Left lung (tissue), 10 donors: ENCODE measurements around the gene GPAT3. TPM values are rescaled to one million over a fixed set of nuclear protein-coding genes. Genes with fewer than 3 reads are reported as not detected.
A peak's percentile ranks its signal among the peaks of the same experiment; 100 is the strongest.

Experiments
- ATAC-seq: fragments of 200-7000 bp; cut with Tn5 transposase; one replicate; pipeline ENCODE4 v1.9.1; 2020; ENCODE audit warnings: moderate library complexity
- DNase-seq, 4 donors: peaks; one replicate each; pipeline ENCODE4 v3.0.0-alpha.2; 2013 to 2020
- H3K27ac ChIP-seq, 2 donors: fragments of 200-600 bp; sonication (generic) in 1 of 2; one replicate each; pipeline versions ENCODE4 v1.5.0 to v1.8.0; 2020 to 2021
- H3K27me3 ChIP-seq, 2 donors: fragments of 200-600 bp; sonication (generic) in 1 of 2; one replicate each; pipeline versions ENCODE4 v1.5.0 to v1.8.0; 2020 to 2021
- H3K36me3 ChIP-seq, 2 donors: fragments of 200-600 bp; sonication (generic) in 1 of 2; one replicate each; pipeline versions ENCODE4 v1.5.0 to v1.8.0; 2020 to 2021
- H3K4me1 ChIP-seq, 2 donors: fragments of 200-600 bp; one replicate each; pipeline ENCODE4 v1.8.0; 2021
- H3K4me3 ChIP-seq, 2 donors: fragments of 200-600 bp; sonication (generic) in 1 of 2; one replicate each; pipeline versions ENCODE4 v1.5.0 to v1.8.0; 2020 to 2021; ENCODE audit warnings: mild to moderate bottlenecking in 1 of 2
- H3K9me3 ChIP-seq, 2 donors: fragments of 200-600 bp; sonication (generic) in 1 of 2; one replicate each; pipeline versions ENCODE4 v1.5.0 to v1.8.0; 2020 to 2021
- intact Hi-C, 2 donors: fragments of 100-400 bp; cut with DNase I; formaldehyde crosslinking; loops; one replicate each; pipeline versions ENCODE4 v1.11.2 to v1.14.2; 2022
- polyA plus RNA-seq, 6 donors: library from polyadenylated mRNA; unstranded; fragments of 120-200 nt; gene quantifications; one replicate each; pipeline ENCODE4 v1.2.1, GENCODE V29; 2013; ENCODE audit not compliant: insufficient read length in 6 of 6
- total RNA-seq, 2 donors: library from RNA; stranded (reverse); fragmentation: NEBNext Ultra II Directional; extraction: Animal tissue kit (Norgen Biotek cat#: 25700); gene quantifications; one replicate each; pipeline ENCODE4 v1.2.1, GENCODE V29; 2021
- TF ChIP-seq, protein P1 (sequence below), 2 donors: fragments of 200-600 bp; sonication (generic) in 1 of 2; IDR thresholded peaks; one replicate each; pipeline versions ENCODE4 v1.5.0 to v1.8.0; 2021; ENCODE audit warnings: antibody characterized with exemption in 2 of 2
- donor health status: DM: no; HTN: yes; CAD: no.
- donor health status: DM: no; HTN: no; CAD: no.

GPAT3 gene
- total and polyA plus RNA-seq, 8 donors: 5.7 to 16.7 (median 14.2) TPM

DNA sequence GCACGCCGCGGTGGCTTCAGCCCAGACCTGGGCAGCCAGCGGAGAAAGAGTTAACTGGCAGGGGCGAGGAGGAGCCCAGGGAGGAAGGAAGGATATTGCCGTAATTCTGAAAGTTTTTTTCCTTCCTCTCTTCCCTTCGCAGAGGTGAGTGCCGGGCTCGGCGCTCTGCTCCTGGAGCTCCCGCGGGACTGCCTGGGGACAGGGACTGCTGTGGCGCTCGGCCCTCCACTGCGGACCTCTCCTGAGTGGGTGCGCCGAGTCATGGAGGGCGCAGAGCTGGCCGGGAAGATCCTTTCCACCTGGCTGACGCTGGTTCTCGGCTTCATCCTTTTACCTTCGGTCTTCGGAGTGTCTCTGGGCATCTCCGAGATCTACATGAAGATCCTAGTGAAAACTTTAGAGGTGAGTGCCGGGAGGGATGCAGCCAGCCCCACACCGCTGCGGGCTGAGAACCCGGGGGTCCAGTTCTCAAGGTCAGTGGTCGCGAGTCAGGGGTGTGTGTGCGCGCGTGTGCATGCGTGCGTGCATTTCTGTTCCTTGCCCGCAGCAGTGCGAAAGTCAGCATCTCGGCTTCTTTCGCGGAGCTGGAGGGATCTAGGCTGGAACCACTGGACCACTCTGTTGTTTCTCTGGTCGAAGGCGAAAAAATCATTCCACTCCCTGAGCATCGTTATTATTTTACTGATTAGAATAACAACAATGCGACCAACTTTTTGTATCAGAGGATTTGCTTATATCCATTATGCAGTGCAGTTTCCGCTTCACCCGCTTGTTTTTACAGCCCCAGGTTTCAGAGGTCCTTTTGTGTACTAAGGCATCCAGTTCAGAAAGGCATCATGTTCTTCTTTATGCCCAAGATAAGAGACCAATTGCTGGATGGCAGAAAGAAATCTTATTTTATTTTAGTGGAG is 709 bp downstream of the GPAT3 start:
- H3K27ac ChIP-seq: peak overlapping the region; percentile 67 to 83
- ATAC-seq: peak; percentile 58
- H3K27me3 ChIP-seq: peaks cover 4 to 39% of the 10 kb centered on the region in 2 donors
- no peaks in the 10 kb centered on the region for H3K9me3 ChIP-seq
- intact Hi-C loops: no loop called here
- no peaks in the 10 kb centered on the region for H3K36me3 ChIP-seq
- TF ChIP-seq, protein P1, sequence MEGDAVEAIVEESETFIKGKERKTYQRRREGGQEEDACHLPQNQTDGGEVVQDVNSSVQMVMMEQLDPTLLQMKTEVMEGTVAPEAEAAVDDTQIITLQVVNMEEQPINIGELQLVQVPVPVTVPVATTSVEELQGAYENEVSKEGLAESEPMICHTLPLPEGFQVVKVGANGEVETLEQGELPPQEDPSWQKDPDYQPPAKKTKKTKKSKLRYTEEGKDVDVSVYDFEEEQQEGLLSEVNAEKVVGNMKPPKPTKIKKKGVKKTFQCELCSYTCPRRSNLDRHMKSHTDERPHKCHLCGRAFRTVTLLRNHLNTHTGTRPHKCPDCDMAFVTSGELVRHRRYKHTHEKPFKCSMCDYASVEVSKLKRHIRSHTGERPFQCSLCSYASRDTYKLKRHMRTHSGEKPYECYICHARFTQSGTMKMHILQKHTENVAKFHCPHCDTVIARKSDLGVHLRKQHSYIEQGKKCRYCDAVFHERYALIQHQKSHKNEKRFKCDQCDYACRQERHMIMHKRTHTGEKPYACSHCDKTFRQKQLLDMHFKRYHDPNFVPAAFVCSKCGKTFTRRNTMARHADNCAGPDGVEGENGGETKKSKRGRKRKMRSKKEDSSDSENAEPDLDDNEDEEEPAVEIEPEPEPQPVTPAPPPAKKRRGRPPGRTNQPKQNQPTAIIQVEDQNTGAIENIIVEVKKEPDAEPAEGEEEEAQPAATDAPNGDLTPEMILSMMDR (IDR thresholded peaks at IDR 0.05): no peak
- H3K4me3 ChIP-seq: peak overlapping the region; percentile 61 to 63
- DNase-seq: peak in 3 of 4 donors; percentile 25 to 88 (median 45)
- H3K4me1 ChIP-seq: peaks cover 0 to 20% of the 10 kb centered on the region in 2 donors

DNA sequence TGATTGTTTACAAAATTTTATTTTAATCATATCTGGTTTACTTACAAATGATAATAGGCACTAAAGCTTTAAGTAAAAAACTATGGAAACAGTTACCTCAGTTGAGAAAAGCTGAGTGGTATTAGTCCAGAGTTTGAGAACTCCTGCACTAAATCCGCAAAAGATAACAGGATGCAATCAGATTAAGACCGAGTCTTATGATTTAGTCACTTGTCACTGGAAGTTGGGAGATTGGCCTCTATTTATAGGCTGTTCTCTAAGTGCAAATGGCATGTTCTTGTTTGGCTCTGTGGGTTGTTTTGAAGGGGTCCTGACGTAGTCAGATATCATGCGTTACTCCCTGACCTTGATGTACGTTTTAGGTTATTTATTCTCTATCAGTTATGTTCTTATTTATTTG is 6.3 kb downstream of the GPAT3 start:
- no peaks in the 10 kb centered on the region for H3K9me3 ChIP-seq
- no peak overlapping the region for H3K27ac ChIP-seq
- intact Hi-C loops: no loop called here
- H3K4me1 ChIP-seq: peaks cover 0 to 7% of the 10 kb centered on the region in 2 donors
- DNase-seq (no peak), ATAC-seq (no peak)
- no peaks in the 10 kb centered on the region for H3K27me3 ChIP-seq
- TF ChIP-seq, protein P1 (IDR thresholded peaks at IDR 0.05): no peak
- H3K36me3 ChIP-seq: no peaks in the 10 kb centered on the region
- no peak overlapping the region for H3K4me3 ChIP-seq

DNA sequence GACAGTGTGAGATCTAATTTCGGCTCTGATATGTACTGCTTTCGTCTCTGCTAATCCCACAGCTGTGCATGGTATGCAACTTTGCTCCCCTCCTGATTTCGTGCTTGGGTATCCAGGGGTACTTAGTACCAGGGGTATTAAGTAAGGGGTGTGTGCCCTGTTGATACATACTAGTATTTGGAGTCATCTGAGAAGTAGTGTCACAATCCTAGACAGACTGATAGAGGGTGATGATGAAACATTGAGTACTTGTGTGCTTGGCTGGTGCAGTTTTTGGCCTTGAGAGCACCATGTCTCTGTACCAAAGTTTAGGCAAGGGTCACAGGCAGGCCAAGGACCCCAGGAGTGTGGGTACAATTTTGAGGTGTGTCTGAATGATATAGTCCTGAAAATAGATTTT is 10.9 kb downstream of the GPAT3 start:
- TF ChIP-seq, protein P1 (IDR thresholded peaks at IDR 0.05): no peak
- H3K27ac ChIP-seq: no peak overlapping the region
- peaks cover 0 to 23% of the 10 kb centered on the region in 2 donors for H3K4me1 ChIP-seq
- intact Hi-C loops: no loop called here
- H3K9me3 ChIP-seq: no peaks in the 10 kb centered on the region
- ATAC-seq (no peak), DNase-seq (no peak)
- H3K27me3 ChIP-seq: no peaks in the 10 kb centered on the region
- no peaks in the 10 kb centered on the region for H3K36me3 ChIP-seq
- H3K4me3 ChIP-seq: no peak overlapping the region

DNA sequence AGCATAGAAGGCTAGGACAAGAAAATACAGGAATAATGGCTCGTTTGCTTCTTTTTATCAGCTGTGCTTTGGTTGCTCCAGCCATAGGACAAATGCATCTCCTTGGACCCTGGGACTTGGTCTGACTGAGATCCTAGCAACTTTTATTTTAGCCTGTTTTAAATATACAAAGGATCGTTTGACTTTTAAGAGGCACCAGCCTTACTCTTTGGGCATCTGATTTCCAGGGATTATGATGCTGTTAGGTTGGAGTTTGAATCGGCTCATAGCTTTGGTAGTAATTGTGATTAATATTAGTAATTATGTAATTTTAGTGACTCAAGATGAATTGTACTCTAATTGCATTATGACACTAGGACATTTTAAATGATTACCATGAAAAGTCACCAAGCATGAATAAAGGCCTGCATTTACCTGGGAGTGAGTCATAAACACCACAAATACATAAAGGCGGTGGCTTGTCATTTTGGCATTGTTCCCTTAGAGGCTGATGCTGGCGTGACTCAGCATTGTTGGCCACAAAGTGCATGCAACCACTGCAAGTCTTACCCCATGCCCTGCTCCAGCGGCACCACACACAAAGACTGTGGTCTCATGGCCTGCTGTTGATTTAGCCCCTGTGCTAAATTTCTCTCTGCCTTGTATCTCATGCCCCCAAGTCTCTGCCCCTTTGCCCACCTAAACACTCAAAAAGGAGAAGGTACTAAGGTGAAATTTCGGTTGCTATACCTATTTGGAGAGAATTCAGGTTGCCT is 12.4 kb downstream of the GPAT3 start:
- H3K27ac ChIP-seq: peak overlapping the region in 1 of 2 donors; percentile 45
- intact Hi-C loops: no loop called here
- no peak overlapping the region for H3K4me3 ChIP-seq
- no peaks in the 10 kb centered on the region for H3K36me3 ChIP-seq
- peak; percentile 96 for ATAC-seq
- peak in 2 of 4 donors; percentile 81 to 86 for DNase-seq
- peaks cover 0 to 35% of the 10 kb centered on the region in 2 donors for H3K4me1 ChIP-seq
- no peaks in the 10 kb centered on the region for H3K27me3 ChIP-seq
- TF ChIP-seq, protein P1 (IDR thresholded peaks at IDR 0.05): no peak
- no peaks in the 10 kb centered on the region for H3K9me3 ChIP-seq

DNA sequence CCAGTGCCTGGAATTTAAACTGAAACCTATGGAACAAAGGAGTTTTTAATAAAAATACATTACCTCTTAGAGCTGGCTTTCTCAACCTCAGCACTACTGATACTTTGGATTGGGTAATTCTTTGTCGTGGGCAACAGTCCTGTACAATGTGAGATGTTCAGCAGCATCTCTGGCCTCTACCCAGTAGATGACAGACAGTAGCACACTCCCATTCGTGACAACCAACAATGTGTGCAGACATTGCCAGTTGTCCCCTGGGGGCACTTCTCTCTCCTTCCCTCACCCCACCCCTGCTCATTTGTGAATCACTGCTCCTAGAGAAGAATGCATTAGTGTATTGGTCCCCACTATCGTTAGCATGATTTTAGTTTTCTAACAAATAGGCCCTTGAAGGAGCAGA is 16.2 kb downstream of the GPAT3 start:
- DNase-seq (no peak), ATAC-seq (no peak)
- H3K27ac ChIP-seq: no peak overlapping the region
- intact Hi-C loops: no loop called here
- H3K4me1 ChIP-seq: peaks cover 0 to 49% of the 10 kb centered on the region in 2 donors
- TF ChIP-seq, protein P1 (IDR thresholded peaks at IDR 0.05): no peak
- no peaks in the 10 kb centered on the region for H3K9me3 ChIP-seq
- H3K4me3 ChIP-seq: no peak overlapping the region
- no peaks in the 10 kb centered on the region for H3K27me3 ChIP-seq
- H3K36me3 ChIP-seq: no peaks in the 10 kb centered on the region
